ENCODE measurements around the gene MAGEF1.

- no peak for TF ChIP-seq CTCF (IDR thresholded peaks at IDR 0.05)
- no peak for TF ChIP-seq EZH2 (IDR thresholded peaks at IDR 0.05)
- TF ChIP-seq EZH2phosphoT487 (IDR thresholded peaks at IDR 0.05), result no peak
Observed at GRCh38 chr3:184760337-184761074, 48.6 kb upstream of the MAGEF1 start.
